Fibroblast of upper back skin (primary cell): ENCODE results near the gene XPR1.

ENCODE experiments used
- DNase-seq: peaks from one replicate; pipeline ENCODE4 v3.0.0-alpha.2; 2013

The XPR1 gene

GRCh38 chr1:180936110-180937011 is 304.5 kb downstream of the XPR1 start:
- no peak for DNase-seq

GRCh38 chr1:180937012-180937372 is 305.2 kb downstream of the XPR1 start:
- DNase-seq: no peak

- DNase-seq: no peak
Measured at GRCh38 chr1:180937624-180938225, 305.9 kb downstream of the XPR1 start.

- DNase-seq: no peak
Measured at GRCh38 chr1:180939073-180939710, 307.4 kb downstream of the XPR1 start.

GRCh38 chr1:180939711-180940103 is 307.9 kb downstream of the XPR1 start:
- DNase-seq: no peak
